GM18505 (cell line): ENCODE measurements around the gene LAMA3.

Experiments
- ATAC-seq: cut with Tn5 transposase; IDR thresholded peaks from one replicate; pipeline ENCODE4 v1.9.1; 2021; ENCODE audit not compliant: unreplicated experiment
- POLR2A ChIP-seq: IDR thresholded peaks from 4 replicates; pipeline ENCODE4 v1.6.1; 2011; ENCODE audit warnings: borderline replicate concordance; ENCODE audit not compliant: insufficient read depth, insufficient read length; ENCODE audit errors: extremely low read depth

Gene LAMA3

GRCh38 chr18:23772327-23773024 lies 83.2 kb downstream of the LAMA3 start:
- ATAC-seq = no peak
- no peak for TF ChIP-seq POLR2A

- ATAC-seq = no peak
These were observed 87.1 kb downstream of the LAMA3 start for GRCh38 chr18:23776306-23776705.

GRCh38 chr18:23778828-23779227 lies 89.6 kb downstream of the LAMA3 start:
- TF ChIP-seq POLR2A = no peak
- no peak for ATAC-seq

More at GRCh38 chr18:23776306-23776705, 87.1 kb downstream of the LAMA3 start:
- TF ChIP-seq POLR2A = no peak

GRCh38 chr18:23779696-23780303 lies 90.5 kb downstream of the LAMA3 start:
- TF ChIP-seq POLR2A = no peak
- ATAC-seq = no peak

GRCh38 chr18:23784832-23785245 lies 95.6 kb downstream of the LAMA3 start:
- no peak for TF ChIP-seq POLR2A
- no peak for ATAC-seq

GRCh38 chr18:23793051-23793450 lies 103.8 kb downstream of the LAMA3 start:
- TF ChIP-seq POLR2A = no peak
- ATAC-seq = no peak

- no peak for ATAC-seq
- no peak for TF ChIP-seq POLR2A
These were observed 105.0 kb downstream of the LAMA3 start for GRCh38 chr18:23793985-23794867.

- no peak for TF ChIP-seq POLR2A
- no peak for ATAC-seq
These were observed 109.0 kb downstream of the LAMA3 start for GRCh38 chr18:23798249-23798648.

GRCh38 chr18:23798824-23799223 lies 109.6 kb downstream of the LAMA3 start:
- no peak for ATAC-seq
- no peak for TF ChIP-seq POLR2A

GRCh38 chr18:23799540-23799939 lies 110.3 kb downstream of the LAMA3 start:
- TF ChIP-seq POLR2A = no peak
- no peak for ATAC-seq

GRCh38 chr18:23800902-23801301 lies 111.6 kb downstream of the LAMA3 start:
- ATAC-seq = no peak
- no peak for TF ChIP-seq POLR2A

- no peak for TF ChIP-seq POLR2A
- ATAC-seq = no peak
These were observed 113.6 kb downstream of the LAMA3 start for GRCh38 chr18:23802817-23803216.

GRCh38 chr18:23803755-23804154 lies 114.5 kb downstream of the LAMA3 start:
- ATAC-seq = no peak
- no peak for TF ChIP-seq POLR2A
